22Rv1 (cell line): Measurements from ENCODE around the gene DNAJC4.

Source experiments
- H3K27ac ChIP-seq: fragments of 450-650 bp; 2 replicates; pipeline ENCODE4 v1.5.1; 2017
- CTCF ChIP-seq: fragments of 450-650 bp; IDR thresholded peaks from 2 replicates; pipeline ENCODE4 v1.5.1; 2017; ENCODE audit warnings: mild to moderate bottlenecking
- ZFX ChIP-seq: fragments of 450-650 bp; IDR thresholded peaks from 2 replicates; pipeline ENCODE4 v1.6.1; 2017; ENCODE audit warnings: antibody characterized with exemption, borderline replicate concordance

The DNAJC4 gene

GRCh38 chr11:64186492-64187165, 43.7 kb upstream of the DNAJC4 start:
- TF ChIP-seq ZFX (no peak), CTCF (no peak)
- H3K27ac ChIP-seq: no peak overlapping the region

- H3K27ac ChIP-seq: no peak overlapping the region
Observed at GRCh38 chr11:64192434-64192833, 37.9 kb upstream of the DNAJC4 start.

DNA sequence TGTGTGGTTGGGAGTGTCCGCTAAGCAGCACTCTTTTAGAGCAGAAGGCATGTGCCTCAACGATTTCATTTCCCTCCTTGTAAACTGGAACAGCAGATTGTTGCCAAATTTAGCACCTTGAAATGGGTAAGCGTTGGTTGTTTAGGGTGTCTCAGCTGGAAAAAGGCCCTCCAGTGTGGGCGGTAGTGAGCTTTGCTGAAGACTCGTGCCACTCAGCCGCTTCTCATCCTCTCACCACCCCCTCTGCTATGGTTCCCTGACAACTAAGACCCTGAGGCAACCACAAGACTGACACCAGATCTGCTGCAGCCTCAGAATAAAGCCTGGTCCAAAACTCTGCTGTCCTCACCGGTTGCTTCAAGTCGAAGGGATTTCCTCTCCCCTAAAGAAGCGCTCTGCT, 33.7 kb upstream of the DNAJC4 start:
- no peak overlapping the region for H3K27ac ChIP-seq
- TF ChIP-seq ZFX: no peak
- TF ChIP-seq CTCF: no peak

More at GRCh38 chr11:64192434-64192833, 37.9 kb upstream of the DNAJC4 start:
- no peak for TF ChIP-seq CTCF
- TF ChIP-seq ZFX: no peak

DNA sequence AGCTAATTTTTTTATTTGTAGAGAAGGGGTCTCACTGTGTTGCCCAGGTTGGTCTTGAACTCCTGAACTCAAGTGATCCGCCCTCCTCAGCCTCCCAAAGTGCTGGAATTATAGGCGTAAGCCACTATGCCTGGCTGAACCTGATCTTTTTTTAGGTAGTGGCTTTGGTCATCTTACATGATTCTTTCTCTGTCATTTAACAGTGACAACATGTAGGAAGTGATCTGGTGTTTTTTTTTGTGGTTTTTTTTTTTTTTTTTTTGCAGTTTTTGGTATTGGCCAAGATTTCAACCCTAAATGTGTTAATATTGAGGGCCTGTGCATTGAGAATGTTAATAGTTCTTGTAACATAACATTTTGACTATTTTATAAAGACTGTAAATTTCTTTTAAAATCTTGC, 31.8 kb upstream of the DNAJC4 start:
- no peak overlapping the region for H3K27ac ChIP-seq
- TF ChIP-seq CTCF (no peak), ZFX (no peak)

GRCh38 chr11:64201543-64201942, 28.8 kb upstream of the DNAJC4 start:
- 0 out of 2 replicates have a peak overlapping the region, but pooled peaks have one; percentile 12 for H3K27ac ChIP-seq
- TF ChIP-seq CTCF: no peak
- no peak for TF ChIP-seq ZFX

DNA sequence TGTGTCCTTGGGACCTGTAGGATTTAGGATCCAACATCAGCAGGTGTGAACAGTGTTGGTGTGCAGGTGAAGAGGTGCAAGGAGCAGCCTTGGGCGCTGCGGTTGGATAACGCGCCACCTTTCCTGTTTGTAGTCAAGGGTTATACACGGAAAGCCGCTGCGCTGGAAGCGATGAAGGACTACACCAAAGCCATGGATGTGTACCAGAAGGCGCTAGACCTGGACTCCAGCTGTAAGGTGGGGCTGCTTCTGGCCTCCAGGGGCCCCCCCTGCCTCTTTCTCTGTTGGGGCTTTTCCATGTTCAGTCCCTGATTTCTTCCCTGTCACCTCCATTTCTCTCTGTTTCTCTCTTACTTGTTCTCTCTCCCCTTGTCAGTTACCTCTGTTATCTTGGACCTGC, 27.4 kb upstream of the DNAJC4 start:
- no peak for TF ChIP-seq CTCF
- TF ChIP-seq ZFX: no peak
- peak overlapping the region; percentile 40; the same call in 1 of the 2 replicates for H3K27ac ChIP-seq

DNA sequence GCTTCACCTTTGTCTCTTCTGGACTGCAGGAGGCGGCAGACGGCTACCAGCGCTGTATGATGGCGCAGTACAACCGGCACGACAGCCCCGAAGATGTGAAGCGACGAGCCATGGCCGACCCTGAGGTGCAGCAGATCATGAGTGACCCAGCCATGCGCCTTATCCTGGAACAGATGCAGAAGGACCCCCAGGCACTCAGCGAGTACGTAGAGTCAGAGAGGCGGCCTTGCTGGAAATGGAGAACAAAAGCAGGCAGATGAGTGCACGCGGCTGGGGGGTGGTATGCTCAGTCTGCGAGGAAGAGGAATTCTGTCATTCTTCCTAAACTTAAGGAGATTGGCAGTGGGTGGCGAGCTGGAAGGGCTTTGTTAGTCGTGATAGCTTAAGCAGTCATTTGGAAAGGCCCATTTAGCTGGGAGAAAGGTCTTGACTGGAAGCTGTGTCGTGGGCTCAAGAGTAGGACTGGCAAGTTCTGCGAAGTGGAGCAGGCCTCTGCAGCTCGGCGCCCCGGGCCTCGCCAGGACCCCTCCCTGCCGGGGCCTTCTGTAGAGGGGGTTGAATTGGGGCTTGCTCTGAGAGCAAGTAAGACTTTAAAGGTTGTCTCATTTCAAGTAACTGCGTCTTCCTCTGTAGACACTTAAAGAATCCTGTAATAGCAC, 26.8 kb upstream of the DNAJC4 start:
- H3K27ac ChIP-seq: peak overlapping the region; percentile 40
- TF ChIP-seq ZFX: no peak
- no peak for TF ChIP-seq CTCF
